ENCODE results near the gene MYL7.
"Not testable (repeated sequence)": the region's sequence is repeated elsewhere in the genome, so short reads cannot be mapped to it uniquely, and the experiment has no call there.

The MYL7 gene

GRCh38 chr7:44171901-44172300 lies 30.8 kb upstream of the MYL7 start:
- not testable (repeated sequence) for DNase-seq

- DNase-seq = no peak
Measured at GRCh38 chr7:44167920-44168319, 26.8 kb upstream of the MYL7 start.

GRCh38 chr7:44163591-44163990 lies 22.5 kb upstream of the MYL7 start:
- no peak for DNase-seq

GRCh38 chr7:44162785-44163395 lies 21.8 kb upstream of the MYL7 start:
- no peak for DNase-seq

- DNase-seq = no peak
Measured at GRCh38 chr7:44162179-44162578, 21.0 kb upstream of the MYL7 start.

GRCh38 chr7:44161371-44161770 lies 20.2 kb upstream of the MYL7 start:
- no peak for DNase-seq

- DNase-seq = no peak
Measured at GRCh38 chr7:44159824-44160630, 18.9 kb upstream of the MYL7 start.

- no peak for DNase-seq
Measured at GRCh38 chr7:44158873-44159631, 17.9 kb upstream of the MYL7 start.

- DNase-seq = no peak
Measured at GRCh38 chr7:44158096-44158872, 17.2 kb upstream of the MYL7 start.

GRCh38 chr7:44157116-44158080 lies 16.3 kb upstream of the MYL7 start:
- DNase-seq = no peak

GRCh38 chr7:44156453-44157010 lies 15.4 kb upstream of the MYL7 start:
- DNase-seq = no peak

- no peak for DNase-seq
Measured at GRCh38 chr7:44155191-44156185, 14.4 kb upstream of the MYL7 start.

- no peak for DNase-seq
Measured at GRCh38 chr7:44154703-44155102, 13.6 kb upstream of the MYL7 start.

- no peak for DNase-seq
Measured at GRCh38 chr7:44153948-44154335, 12.8 kb upstream of the MYL7 start.

- DNase-seq = no peak
Measured at GRCh38 chr7:44152971-44153947, 12.1 kb upstream of the MYL7 start.

GRCh38 chr7:44151956-44152355 lies 10.8 kb upstream of the MYL7 start:
- no peak for DNase-seq

GRCh38 chr7:44150966-44151941 lies 10.1 kb upstream of the MYL7 start:
- DNase-seq = no peak

GRCh38 chr7:44150466-44150832 lies 9.3 kb upstream of the MYL7 start:
- no peak for DNase-seq
